Body of pancreas (tissue), 4 donors: ENCODE measurements around the gene GSTA4.

Source experiments
- POLR2A ChIP-seq, 3 donors: fragments of 450-650 bp; IDR thresholded peaks; one replicate each; pipeline ENCODE4 v1.6.1; 2016; ENCODE audit warnings: antibody characterized with exemption in 3 of 3, mild to moderate bottlenecking in 2 of 3
- TF ChIP-seq, protein P1 (sequence below), 7 experiments: fragments of 450-650 bp in 4 of 7; fragments of 200-600 bp in 3 of 7; sonication (generic) in 3 of 7; IDR thresholded peaks; one replicate each; pipeline ENCODE4 v1.5.1; 2016 to 2019; ENCODE audit warnings: antibody characterized with exemption in 7 of 7

DNA sequence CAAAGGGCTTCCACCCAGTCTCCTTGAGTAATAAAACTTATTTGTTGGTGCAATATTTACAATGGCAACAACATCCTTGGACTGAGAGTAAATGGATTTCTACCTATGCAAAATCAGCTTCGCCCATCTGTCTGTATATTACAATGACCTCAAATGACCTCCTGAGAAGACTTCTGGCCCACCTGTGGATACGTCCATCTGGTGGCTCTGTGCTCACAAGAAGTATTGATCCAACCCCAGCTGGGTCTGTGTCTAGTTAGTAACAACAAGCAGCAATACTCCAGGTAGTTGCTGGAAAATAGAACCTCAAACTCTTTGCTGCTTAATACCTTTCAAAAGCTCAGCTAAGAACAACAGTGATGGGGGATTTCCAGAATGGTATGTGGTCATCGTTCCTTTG lies 34.7 kb upstream of the GSTA4 start:
- no peak for TF ChIP-seq POLR2A (IDR thresholded peaks at IDR 0.05)
- TF ChIP-seq, protein P1, sequence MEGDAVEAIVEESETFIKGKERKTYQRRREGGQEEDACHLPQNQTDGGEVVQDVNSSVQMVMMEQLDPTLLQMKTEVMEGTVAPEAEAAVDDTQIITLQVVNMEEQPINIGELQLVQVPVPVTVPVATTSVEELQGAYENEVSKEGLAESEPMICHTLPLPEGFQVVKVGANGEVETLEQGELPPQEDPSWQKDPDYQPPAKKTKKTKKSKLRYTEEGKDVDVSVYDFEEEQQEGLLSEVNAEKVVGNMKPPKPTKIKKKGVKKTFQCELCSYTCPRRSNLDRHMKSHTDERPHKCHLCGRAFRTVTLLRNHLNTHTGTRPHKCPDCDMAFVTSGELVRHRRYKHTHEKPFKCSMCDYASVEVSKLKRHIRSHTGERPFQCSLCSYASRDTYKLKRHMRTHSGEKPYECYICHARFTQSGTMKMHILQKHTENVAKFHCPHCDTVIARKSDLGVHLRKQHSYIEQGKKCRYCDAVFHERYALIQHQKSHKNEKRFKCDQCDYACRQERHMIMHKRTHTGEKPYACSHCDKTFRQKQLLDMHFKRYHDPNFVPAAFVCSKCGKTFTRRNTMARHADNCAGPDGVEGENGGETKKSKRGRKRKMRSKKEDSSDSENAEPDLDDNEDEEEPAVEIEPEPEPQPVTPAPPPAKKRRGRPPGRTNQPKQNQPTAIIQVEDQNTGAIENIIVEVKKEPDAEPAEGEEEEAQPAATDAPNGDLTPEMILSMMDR (IDR thresholded peaks at IDR 0.05): no peak
